ENCODE measurements around the gene ENTR1.

The ENTR1 gene

DNA sequence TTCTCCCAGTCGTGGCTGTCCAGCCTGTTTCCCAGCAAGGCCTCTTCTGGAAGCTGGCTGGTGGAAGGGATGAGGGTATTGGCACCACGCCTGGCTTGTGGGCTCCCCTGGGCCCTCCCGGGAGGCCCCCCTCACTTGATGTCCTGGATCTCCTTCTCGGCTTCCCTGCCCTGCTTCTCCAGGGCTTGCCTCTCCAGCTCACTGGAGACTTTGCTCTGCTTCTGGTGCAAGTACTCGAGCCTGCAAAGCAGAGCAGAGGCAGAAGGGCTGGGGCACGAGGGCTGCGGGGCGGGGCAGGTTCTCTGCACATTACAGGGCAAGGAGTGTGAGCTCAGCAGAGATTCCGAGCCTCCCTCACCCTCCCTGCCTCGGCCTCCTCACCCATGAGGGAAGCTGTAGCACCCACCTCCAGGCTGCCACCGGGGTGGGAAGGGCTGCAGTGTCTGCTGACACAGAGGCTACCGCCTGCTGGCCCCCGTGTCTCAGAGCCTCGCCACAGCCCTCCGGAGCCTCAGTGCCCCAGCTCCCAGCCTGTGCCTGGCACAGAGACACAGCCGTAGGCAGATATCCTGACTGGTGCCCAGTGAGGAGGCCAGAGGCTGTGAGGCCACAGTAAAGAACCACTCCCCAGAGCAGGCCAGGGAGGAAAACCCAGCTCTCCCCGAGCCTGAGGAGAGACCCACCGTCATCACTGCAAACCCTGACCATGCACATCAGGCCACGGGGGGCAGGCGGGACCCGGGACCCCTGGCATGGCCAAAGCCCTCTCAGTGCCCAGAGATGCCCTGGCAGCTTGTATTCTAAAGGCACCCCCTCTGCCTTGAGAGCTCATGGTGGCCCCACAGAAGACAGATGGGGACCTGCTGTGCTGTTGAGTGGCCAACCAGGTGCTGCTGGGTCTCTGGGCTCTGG, 17.6 kb downstream of the ENTR1 start:
- no peak for TF ChIP-seq TAF1 (IDR thresholded peaks at IDR 0.05; ENCODE audit: borderline replicate concordance, low read depth, low read length)
- TF ChIP-seq POLR2AphosphoS5 (IDR thresholded peaks at IDR 0.05; ENCODE audit: low read depth, low read length), result peak; percentile 47; the same call in 1 of the 2 replicates
- TF ChIP-seq POLR2A (IDR thresholded peaks at IDR 0.05; ENCODE audit: low read depth, low read length), result no peak
- no peak for FAIRE-seq
- DNase-seq (ENCODE audit: insufficient read length), result no peak

DNA sequence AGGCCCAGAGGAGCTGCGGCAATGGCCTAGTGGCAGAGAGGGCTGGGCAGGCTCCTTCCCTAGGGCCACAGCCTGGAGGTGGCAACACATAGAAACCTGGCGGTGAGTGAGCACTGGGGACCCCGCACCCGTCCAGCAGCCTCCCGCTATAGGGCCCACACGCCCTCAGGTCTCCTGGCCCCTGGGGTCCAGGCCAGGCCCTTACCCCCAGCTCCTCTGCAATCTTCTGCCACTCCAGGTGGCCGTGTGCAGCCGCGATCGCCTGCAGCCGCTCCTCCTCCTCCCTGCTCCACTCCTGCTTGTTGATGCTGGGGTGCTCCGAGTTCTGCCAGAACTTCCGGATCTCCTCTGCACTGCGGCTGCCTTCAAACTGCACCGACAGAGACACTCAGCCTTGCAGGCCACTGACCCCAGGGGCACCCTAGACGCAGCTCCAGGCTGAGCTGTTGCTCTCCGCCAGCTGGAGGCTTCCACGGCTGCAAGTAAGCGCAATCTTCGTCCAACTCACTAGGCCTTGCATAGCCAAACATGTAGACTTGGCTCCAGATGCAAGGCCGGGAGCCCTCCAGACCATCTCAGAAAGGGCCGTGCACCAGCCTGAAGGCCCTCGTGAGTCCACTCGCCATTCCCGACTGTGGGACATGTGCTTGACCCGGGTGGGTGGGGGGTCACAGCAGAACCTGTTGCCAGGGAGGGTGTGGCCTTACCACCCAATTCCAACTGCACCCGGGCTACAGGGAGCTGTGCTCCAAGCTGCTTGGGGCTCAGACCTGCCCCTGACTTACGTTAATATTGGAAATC, 18.5 kb downstream of the ENTR1 start:
- no peak for TF ChIP-seq POLR2A (IDR thresholded peaks at IDR 0.05; ENCODE audit: low read depth, low read length)
- no peak for DNase-seq (ENCODE audit: insufficient read length)
- FAIRE-seq, result no peak

GRCh38 chr9:136389396-136389795, 21.0 kb downstream of the ENTR1 start:
- FAIRE-seq (no peak), DNase-seq (ENCODE audit: insufficient read length) (no peak)
- TF ChIP-seq TAF1 (IDR thresholded peaks at IDR 0.05; ENCODE audit: borderline replicate concordance, low read depth, low read length) (no peak), POLR2A (IDR thresholded peaks at IDR 0.05; ENCODE audit: low read depth, low read length) (no peak), POLR2AphosphoS5 (IDR thresholded peaks at IDR 0.05; ENCODE audit: low read depth, low read length) (no peak; the same call in 1 of the 2 replicates)

- FAIRE-seq, result no peak
- DNase-seq (ENCODE audit: insufficient read length), result no peak
- no peak for TF ChIP-seq TAF1 (IDR thresholded peaks at IDR 0.05; ENCODE audit: borderline replicate concordance, low read depth, low read length)
- TF ChIP-seq POLR2AphosphoS5 (IDR thresholded peaks at IDR 0.05; ENCODE audit: low read depth, low read length), result no peak
- TF ChIP-seq POLR2A (IDR thresholded peaks at IDR 0.05; ENCODE audit: low read depth, low read length), result no peak
Measured at GRCh38 chr9:136387217-136387616, 23.2 kb downstream of the ENTR1 start.

DNA sequence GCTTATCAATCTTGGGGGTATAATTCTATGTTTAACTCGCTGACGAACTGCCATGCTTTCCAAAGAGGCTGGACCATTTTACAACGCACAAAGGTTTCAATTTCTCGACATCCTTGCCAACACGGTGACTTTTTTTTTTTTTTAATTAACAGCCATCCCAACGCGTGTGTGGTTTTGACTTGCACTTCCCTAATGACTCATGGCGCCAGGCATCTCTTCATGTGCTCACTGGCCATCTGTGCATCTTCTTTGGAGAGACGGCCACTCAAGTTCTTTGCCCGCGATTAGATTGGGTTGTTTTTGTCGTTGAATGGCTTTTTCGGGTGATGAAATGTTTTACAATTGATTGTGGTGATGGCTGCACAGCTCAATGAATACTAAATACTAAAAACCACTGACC, 24.4 kb downstream of the ENTR1 start:
- TF ChIP-seq TAF1 (IDR thresholded peaks at IDR 0.05; ENCODE audit: borderline replicate concordance, low read depth, low read length), result no peak
- TF ChIP-seq POLR2A (IDR thresholded peaks at IDR 0.05; ENCODE audit: low read depth, low read length), result no peak
- no peak for TF ChIP-seq POLR2AphosphoS5 (IDR thresholded peaks at IDR 0.05; ENCODE audit: low read depth, low read length)
- FAIRE-seq, result no peak
- DNase-seq (ENCODE audit: insufficient read length), result no peak

DNA sequence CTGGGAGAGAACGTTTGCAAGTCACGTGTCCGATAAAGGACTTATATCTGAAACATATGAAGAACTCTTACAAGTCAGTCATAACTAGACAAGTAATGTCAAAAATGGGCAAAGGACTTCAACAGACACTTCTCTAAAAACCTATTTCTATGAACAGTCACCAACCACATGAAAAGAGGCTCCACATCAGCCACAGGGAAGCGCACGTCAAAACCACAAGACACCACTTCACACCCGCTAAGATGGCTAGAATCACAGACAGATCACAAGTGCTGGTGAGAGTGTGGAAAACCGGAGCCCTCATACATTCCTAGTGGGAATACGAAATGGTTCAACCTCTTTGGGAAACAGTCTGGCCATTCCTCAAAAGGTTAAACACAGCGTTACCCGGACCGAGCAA, 25.4 kb downstream of the ENTR1 start:
- DNase-seq (ENCODE audit: insufficient read length) (no peak), FAIRE-seq (no peak)
- TF ChIP-seq POLR2A (IDR thresholded peaks at IDR 0.05; ENCODE audit: low read depth, low read length), result no peak
- no peak for TF ChIP-seq TAF1 (IDR thresholded peaks at IDR 0.05; ENCODE audit: borderline replicate concordance, low read depth, low read length)
- TF ChIP-seq POLR2AphosphoS5 (IDR thresholded peaks at IDR 0.05; ENCODE audit: low read depth, low read length), result no peak

GRCh38 chr9:136383436-136383835, 27.0 kb downstream of the ENTR1 start:
- no peak for FAIRE-seq
- TF ChIP-seq POLR2AphosphoS5 (IDR thresholded peaks at IDR 0.05; ENCODE audit: low read depth, low read length), result no peak
- TF ChIP-seq POLR2A (IDR thresholded peaks at IDR 0.05; ENCODE audit: low read depth, low read length), result 0 out of 2 replicates have a peak, but pooled peaks have one; percentile 18

GRCh38 chr9:136381966-136382513, 28.4 kb downstream of the ENTR1 start:
- no peak for DNase-seq (ENCODE audit: insufficient read length)
- no peak for TF ChIP-seq TAF1 (IDR thresholded peaks at IDR 0.05; ENCODE audit: borderline replicate concordance, low read depth, low read length)
- TF ChIP-seq POLR2A (IDR thresholded peaks at IDR 0.05; ENCODE audit: low read depth, low read length), result peak; percentile 1; the same call in 1 of the 2 replicates
- TF ChIP-seq POLR2AphosphoS5 (IDR thresholded peaks at IDR 0.05; ENCODE audit: low read depth, low read length), result 0 out of 2 replicates have a peak, but pooled peaks have one; percentile 20
- no peak for FAIRE-seq

More at GRCh38 chr9:136383436-136383835, 27.0 kb downstream of the ENTR1 start:
- DNase-seq (ENCODE audit: insufficient read length), result no peak

GRCh38 chr9:136381311-136381710, 29.1 kb downstream of the ENTR1 start:
- no peak for DNase-seq (ENCODE audit: insufficient read length)
- TF ChIP-seq POLR2A (IDR thresholded peaks at IDR 0.05; ENCODE audit: low read depth, low read length) (no peak), TAF1 (IDR thresholded peaks at IDR 0.05; ENCODE audit: borderline replicate concordance, low read depth, low read length) (no peak), POLR2AphosphoS5 (IDR thresholded peaks at IDR 0.05; ENCODE audit: low read depth, low read length) (no peak)
- FAIRE-seq, result no peak

GRCh38 chr9:136380381-136380780, 30.0 kb downstream of the ENTR1 start:
- TF ChIP-seq POLR2A (IDR thresholded peaks at IDR 0.05; ENCODE audit: low read depth, low read length) (no peak), POLR2AphosphoS5 (IDR thresholded peaks at IDR 0.05; ENCODE audit: low read depth, low read length) (no peak), TAF1 (IDR thresholded peaks at IDR 0.05; ENCODE audit: borderline replicate concordance, low read depth, low read length) (no peak)
- FAIRE-seq (no peak), DNase-seq (ENCODE audit: insufficient read length) (no peak)

DNA sequence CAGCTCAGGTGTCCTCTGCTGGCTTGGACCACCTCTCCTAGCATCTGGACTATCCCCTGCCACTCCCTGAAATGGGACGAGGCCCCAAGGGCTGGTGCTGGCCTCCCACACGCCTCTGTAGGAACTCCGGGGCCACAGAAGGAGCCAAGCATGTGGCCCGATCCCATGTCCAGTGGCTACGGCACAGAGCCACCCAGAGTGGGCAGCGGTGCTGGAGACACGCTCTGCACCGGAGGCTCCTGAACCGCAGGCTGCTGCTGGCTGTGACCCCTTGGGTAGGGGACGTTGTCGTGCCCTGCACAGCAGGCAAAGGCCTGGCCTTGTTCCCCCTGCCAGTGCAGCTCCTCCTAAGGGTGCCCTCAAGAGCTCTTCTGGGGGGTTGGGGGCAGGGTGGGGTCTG, 30.5 kb downstream of the ENTR1 start:
- TF ChIP-seq POLR2AphosphoS5 (IDR thresholded peaks at IDR 0.05; ENCODE audit: low read depth, low read length) (no peak), POLR2A (IDR thresholded peaks at IDR 0.05; ENCODE audit: low read depth, low read length) (no peak), TAF1 (IDR thresholded peaks at IDR 0.05; ENCODE audit: borderline replicate concordance, low read depth, low read length) (no peak)
- FAIRE-seq (no peak), DNase-seq (ENCODE audit: insufficient read length) (no peak)
